ENCODE data around the gene RGS3. TPM values are rescaled to one million over a fixed set of nuclear protein-coding genes. Genes with fewer than 3 reads are reported as not detected.

RGS3 gene
- total RNA-seq, 1 experiment from 2014 or later: 39.4 TPM

GRCh38 chr9:113535756-113536155 is 72.2 kb downstream of the RGS3 start:
- no peaks in the 10 kb centered on the region for H3K27me3 ChIP-seq (ENCODE audit: insufficient read depth, low read length)
- BruUV-seq (replicated peaks): no TSS peak
- ChIA-PET RAD21 (ENCODE audit: low non-redundant PET in 1 of 2, low total read pairs in 2 of 2, uncharacterized antibody in 2 of 2, unreplicated experiment in 2 of 2) (no interaction called here), CTCF (no interaction called here), POLR2A (no interaction called here)
- peaks cover 0 to 5% of the 10 kb centered on the region in 2 experiments; a peak in 2 of 4 replicates for H3K4me1 ChIP-seq (ENCODE audit: control insufficient read depth in 1 of 2, insufficient read depth in 2 of 2, low read length in 2 of 2)
- no peak overlapping the region for H3K9ac ChIP-seq (ENCODE audit: low read length)
- H3K4me2 ChIP-seq (ENCODE audit: low read length): no peak overlapping the region
- no peak for TF ChIP-seq ATF3 (IDR thresholded peaks at IDR 0.05)
- H3K9me2 ChIP-seq (ENCODE audit: insufficient read depth): no peaks in the 10 kb centered on the region
- no peaks in the 10 kb centered on the region for H3K79me2 ChIP-seq (ENCODE audit: insufficient read depth, low read length)
- no peak overlapping the region for H3K27ac ChIP-seq (ENCODE audit: low read depth, low read length)
- H3K9me3 ChIP-seq (ENCODE audit: control insufficient read depth in 1 of 2, insufficient read depth in 1 of 2, low read depth in 1 of 2, low read length in 2 of 2): no peaks in the 10 kb centered on the region
- DNase-seq (ENCODE audit: low read depth, low spot score) (no peak), ATAC-seq (no peak)
- H2AFZ ChIP-seq (ENCODE audit: low read depth, low read length, poor library complexity, severe bottlenecking): no peak overlapping the region
- H3K4me3 ChIP-seq (replicated peaks in 1 of 2; ENCODE audit: low read depth in 1 of 2, low read length in 2 of 2): no peak overlapping the region
- no peaks in the 10 kb centered on the region for H4K20me1 ChIP-seq (ENCODE audit: insufficient read depth)
- H3K36me3 ChIP-seq (ENCODE audit: control insufficient read depth in 1 of 2, insufficient read depth in 2 of 2, low read length in 2 of 2): peaks cover 6 to 30% of the 10 kb centered on the region in 2 experiments; a peak in 2 of 4 replicates
- intact Hi-C loops (cut with micrococcal nuclease): no loop called here

DNA sequence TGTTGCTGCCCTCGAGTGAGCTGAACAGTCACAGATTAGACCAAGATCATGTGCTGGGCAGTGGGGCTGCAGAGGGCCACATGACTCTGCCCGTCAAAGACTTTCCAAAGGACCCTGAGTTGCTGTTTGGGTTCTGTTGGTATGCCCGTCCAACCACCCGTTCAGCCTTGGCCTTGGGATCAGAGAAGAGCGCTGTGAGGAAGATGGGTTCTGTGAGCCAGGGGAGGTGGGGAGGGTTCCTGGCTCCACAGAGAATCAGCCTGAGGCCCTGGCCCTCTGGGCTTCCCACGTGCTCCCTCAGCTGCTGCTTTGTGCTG is 72.6 kb downstream of the RGS3 start:
- H3K4me3 ChIP-seq (replicated peaks in 1 of 2; ENCODE audit: low read depth in 1 of 2, low read length in 2 of 2): no peak overlapping the region
- H2AFZ ChIP-seq (ENCODE audit: low read depth, low read length, poor library complexity, severe bottlenecking): no peak overlapping the region
- no peak overlapping the region for H3K4me2 ChIP-seq (ENCODE audit: low read length)
- no peaks in the 10 kb centered on the region for H3K9me2 ChIP-seq (ENCODE audit: insufficient read depth)
- intact Hi-C loops (cut with micrococcal nuclease): no loop called here
- RAD21 ChIA-PET (ENCODE audit: low non-redundant PET in 1 of 2, low total read pairs in 2 of 2, uncharacterized antibody in 2 of 2, unreplicated experiment in 2 of 2): no interaction called here
- H4K20me1 ChIP-seq (ENCODE audit: insufficient read depth): no peaks in the 10 kb centered on the region
- CTCF ChIA-PET: no interaction called here
- no peak for ATAC-seq
- peaks cover 2 to 9% of the 10 kb centered on the region in 2 experiments; a peak in 2 of 4 replicates for H3K4me1 ChIP-seq (ENCODE audit: control insufficient read depth in 1 of 2, insufficient read depth in 2 of 2, low read length in 2 of 2)
- DNase-seq (ENCODE audit: low read depth, low spot score): no peak
- peaks cover 4 to 30% of the 10 kb centered on the region in 2 experiments; a peak in 2 of 4 replicates for H3K36me3 ChIP-seq (ENCODE audit: control insufficient read depth in 1 of 2, insufficient read depth in 2 of 2, low read length in 2 of 2)
- H3K9ac ChIP-seq (ENCODE audit: low read length): no peak overlapping the region
- TF ChIP-seq JUND (IDR thresholded peaks at IDR 0.05) (no peak), ZBTB33 (IDR thresholded peaks at IDR 0.05; ENCODE audit: extremely low read depth, insufficient replicate concordance, low read length) (no peak), YY1 (IDR thresholded peaks at IDR 0.05; ENCODE audit: extremely low read depth, insufficient replicate concordance, low read depth, low read length) (no peak), CEBPB (IDR thresholded peaks at IDR 0.05; ENCODE audit: low read depth) (no peak), SRF (IDR thresholded peaks at IDR 0.05; ENCODE audit: low read depth) (no peak), CBX3 (IDR thresholded peaks at IDR 0.05; ENCODE audit: low read depth) (no peak), POLR2AphosphoS5 (IDR thresholded peaks at IDR 0.05; ENCODE audit: low read depth, low read length) (no peak), SIN3A (IDR thresholded peaks at IDR 0.05; ENCODE audit: low read depth) (no peak), EZH2phosphoT487 (IDR thresholded peaks at IDR 0.05; ENCODE audit: borderline replicate concordance) (no peak), EGR1 (IDR thresholded peaks at IDR 0.05; ENCODE audit: low read depth) (no peak), FOSL1 (IDR thresholded peaks at IDR 0.05; ENCODE audit: low read depth) (no peak), ZFX (IDR thresholded peaks at IDR 0.05) (no peak), ZNF274 (IDR thresholded peaks at IDR 0.05; ENCODE audit: low read depth, low read length) (no peak), EZH2 (IDR thresholded peaks at IDR 0.05) (no peak), ATF3 (IDR thresholded peaks at IDR 0.05) (no peak), ELF1 (IDR thresholded peaks at IDR 0.05; ENCODE audit: borderline replicate concordance, low read depth) (no peak)
- TF ChIP-seq, protein P1, sequence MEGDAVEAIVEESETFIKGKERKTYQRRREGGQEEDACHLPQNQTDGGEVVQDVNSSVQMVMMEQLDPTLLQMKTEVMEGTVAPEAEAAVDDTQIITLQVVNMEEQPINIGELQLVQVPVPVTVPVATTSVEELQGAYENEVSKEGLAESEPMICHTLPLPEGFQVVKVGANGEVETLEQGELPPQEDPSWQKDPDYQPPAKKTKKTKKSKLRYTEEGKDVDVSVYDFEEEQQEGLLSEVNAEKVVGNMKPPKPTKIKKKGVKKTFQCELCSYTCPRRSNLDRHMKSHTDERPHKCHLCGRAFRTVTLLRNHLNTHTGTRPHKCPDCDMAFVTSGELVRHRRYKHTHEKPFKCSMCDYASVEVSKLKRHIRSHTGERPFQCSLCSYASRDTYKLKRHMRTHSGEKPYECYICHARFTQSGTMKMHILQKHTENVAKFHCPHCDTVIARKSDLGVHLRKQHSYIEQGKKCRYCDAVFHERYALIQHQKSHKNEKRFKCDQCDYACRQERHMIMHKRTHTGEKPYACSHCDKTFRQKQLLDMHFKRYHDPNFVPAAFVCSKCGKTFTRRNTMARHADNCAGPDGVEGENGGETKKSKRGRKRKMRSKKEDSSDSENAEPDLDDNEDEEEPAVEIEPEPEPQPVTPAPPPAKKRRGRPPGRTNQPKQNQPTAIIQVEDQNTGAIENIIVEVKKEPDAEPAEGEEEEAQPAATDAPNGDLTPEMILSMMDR (IDR thresholded peaks at IDR 0.05 in 2 of 3, conservative IDR thresholded peaks at IDR 0.05 in 1 of 3; ENCODE audit: borderline replicate concordance in 1 of 3, insufficient read depth in 1 of 3, low read depth in 2 of 3, low read length in 2 of 3): no peak
- TF ChIP-seq, protein P2, sequence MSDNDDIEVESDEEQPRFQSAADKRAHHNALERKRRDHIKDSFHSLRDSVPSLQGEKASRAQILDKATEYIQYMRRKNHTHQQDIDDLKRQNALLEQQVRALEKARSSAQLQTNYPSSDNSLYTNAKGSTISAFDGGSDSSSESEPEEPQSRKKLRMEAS (IDR thresholded peaks at IDR 0.05): no peak
- no TSS peak for BruUV-seq (replicated peaks)
- H3K27me3 ChIP-seq (ENCODE audit: insufficient read depth, low read length): no peaks in the 10 kb centered on the region
- POLR2A ChIA-PET: no interaction called here
- H3K27ac ChIP-seq (ENCODE audit: low read depth, low read length): no peak overlapping the region
- no peaks in the 10 kb centered on the region for H3K9me3 ChIP-seq (ENCODE audit: control insufficient read depth in 1 of 2, insufficient read depth in 1 of 2, low read depth in 1 of 2, low read length in 2 of 2)
- H3K79me2 ChIP-seq (ENCODE audit: insufficient read depth, low read length): no peaks in the 10 kb centered on the region
